ENCODE results near the gene CCDC40. TPM values are rescaled to one million over a fixed set of nuclear protein-coding genes. Genes with fewer than 3 reads are reported as not detected.

The CCDC40 gene
- total RNA-seq, 2 donors from 2014 or later: 11.8 to 19.7 TPM

GRCh38 chr17:80023481-80024205 is 12.8 kb upstream of the CCDC40 start:
- Histone ChIP-seq H3K4me3 (peak overlapping the region in 1 of 2 donors; percentile 2), H3K27me3 (replicated peaks; ENCODE audit: insufficient read depth) (no peaks in the 10 kb centered on the region), H3K36me3 (no peaks in the 10 kb centered on the region), H3K27ac (peak overlapping the region; percentile 11 to 53), H3K4me1 (replicated peaks) (peaks cover 17% of the 10 kb centered on the region), H3K9me3 (no peaks in the 10 kb centered on the region)
- no peak for TF ChIP-seq POLR2AphosphoS5 (IDR thresholded peaks at IDR 0.05)
- no peak for TF ChIP-seq CTCF (IDR thresholded peaks at IDR 0.05)
- no peak for TF ChIP-seq POLR2A (IDR thresholded peaks at IDR 0.05)
- DNase-seq (ENCODE audit: low spot score): no peak
- intact Hi-C loops (cut with DNase I): no loop called here
- WGBS: 67% methylated on average over 43 of the region's 43 CpGs

- intact Hi-C loops (cut with DNase I): no loop called here
- TF ChIP-seq POLR2AphosphoS5 (IDR thresholded peaks at IDR 0.05) (no peak), CTCF (IDR thresholded peaks at IDR 0.05) (no peak), POLR2A (IDR thresholded peaks at IDR 0.05) (no peak)
- DNase-seq (ENCODE audit: low spot score): no peak
- Histone ChIP-seq H3K27me3 (replicated peaks; ENCODE audit: insufficient read depth) (no peaks in the 10 kb centered on the region), H3K4me3 (no peak overlapping the region), H3K4me1 (replicated peaks) (peaks cover 24% of the 10 kb centered on the region), H3K36me3 (no peaks in the 10 kb centered on the region), H3K9me3 (no peaks in the 10 kb centered on the region), H3K27ac (peak overlapping the region; percentile 11 to 53)
- 51% methylated on average over 9 of the region's 10 CpGs for WGBS
Observed at GRCh38 chr17:80024206-80024972, 12.1 kb upstream of the CCDC40 start.

GRCh38 chr17:80025140-80025539 is 11.3 kb upstream of the CCDC40 start:
- no peak for TF ChIP-seq POLR2A (IDR thresholded peaks at IDR 0.05)
- peak; percentile 24 for TF ChIP-seq POLR2AphosphoS5 (IDR thresholded peaks at IDR 0.05)
- DNase-seq (ENCODE audit: low spot score): peak; percentile 62
- H3K9me3 ChIP-seq: no peaks in the 10 kb centered on the region
- peaks cover 32% of the 10 kb centered on the region for H3K4me1 ChIP-seq (replicated peaks)
- no peaks in the 10 kb centered on the region for H3K27me3 ChIP-seq (replicated peaks; ENCODE audit: insufficient read depth)
- intact Hi-C loops (cut with DNase I): loop anchor here (5.0 kb wide), 1 partner anchor 37 kb away; no protein-coding TSS in a partner anchor
- H3K27ac ChIP-seq: peak overlapping the region; percentile 60 to 88
- WGBS: 26% methylated on average over 10 of the region's 11 CpGs
- H3K36me3 ChIP-seq: no peaks in the 10 kb centered on the region
- peak overlapping the region in 1 of 2 donors; percentile 4 for H3K4me3 ChIP-seq

GRCh38 chr17:80025796-80026195 is 10.6 kb upstream of the CCDC40 start:
- H3K4me1 ChIP-seq (replicated peaks): peaks cover 37% of the 10 kb centered on the region
- no peak for DNase-seq (ENCODE audit: low spot score)
- TF ChIP-seq POLR2AphosphoS5 (IDR thresholded peaks at IDR 0.05): no peak
- TF ChIP-seq CTCF (IDR thresholded peaks at IDR 0.05): no peak
- no peak for TF ChIP-seq POLR2A (IDR thresholded peaks at IDR 0.05)
- no peaks in the 10 kb centered on the region for H3K9me3 ChIP-seq
- no peaks in the 10 kb centered on the region for H3K27me3 ChIP-seq (replicated peaks; ENCODE audit: insufficient read depth)
- H3K36me3 ChIP-seq: no peaks in the 10 kb centered on the region
- WGBS: 39% methylated on average over 10 of the region's 10 CpGs
- intact Hi-C loops (cut with DNase I): loop anchor here (5.0 kb wide), 1 partner anchor 37 kb away; no protein-coding TSS in a partner anchor
- H3K27ac ChIP-seq: peak overlapping the region; percentile 60 to 88
- H3K4me3 ChIP-seq: peak overlapping the region in 1 of 2 donors; percentile 4

- intact Hi-C loops (cut with DNase I): loop anchor here (5.0 kb wide), 1 partner anchor 36 kb away; no protein-coding TSS in a partner anchor
- Histone ChIP-seq H3K36me3 (no peaks in the 10 kb centered on the region), H3K4me3 (no peak overlapping the region), H3K4me1 (replicated peaks) (peaks cover 37% of the 10 kb centered on the region), H3K27me3 (replicated peaks; ENCODE audit: insufficient read depth) (no peaks in the 10 kb centered on the region), H3K27ac (peak overlapping the region; percentile 60 to 88), H3K9me3 (no peaks in the 10 kb centered on the region)
- 64% methylated on average over 10 of the region's 10 CpGs for WGBS
- peak; percentile 76 for DNase-seq (ENCODE audit: low spot score)
- TF ChIP-seq POLR2A (IDR thresholded peaks at IDR 0.05): no peak
- TF ChIP-seq CTCF (IDR thresholded peaks at IDR 0.05): no peak
- TF ChIP-seq POLR2AphosphoS5 (IDR thresholded peaks at IDR 0.05): peak; percentile 61
Observed at GRCh38 chr17:80026359-80027042, 9.9 kb upstream of the CCDC40 start.
